GM19395 (cell line): Measurements from ENCODE around the gene ZSWIM8.
"Not testable (repeated sequence)": the region's sequence is repeated elsewhere in the genome, so short reads cannot be mapped to it uniquely, and the experiment has no call there.

Experiments
- ATAC-seq: cut with Tn5 transposase; IDR thresholded peaks from one replicate; pipeline ENCODE4 v1.9.1; 2021; ENCODE audit warnings: mild to moderate bottlenecking, moderate library complexity; ENCODE audit not compliant: unreplicated experiment

The ZSWIM8 gene

GRCh38 chr10:73785211-73785720 lies at the start of gene ZSWIM8:
ZSWIM8 (plus strand) TSS chr10:73785606; CDS start chr10:73785879, 273 bp downstream.
- peak; percentile 81 for ATAC-seq

- not testable (repeated sequence) for ATAC-seq
Measured at GRCh38 chr10:73740501-73741254, 44.7 kb upstream of the ZSWIM8 start.

- no peak for ATAC-seq
Measured at GRCh38 chr10:73742454-73742734, 43.0 kb upstream of the ZSWIM8 start.

GRCh38 chr10:73743327-73743904 lies 42.0 kb upstream of the ZSWIM8 start:
- no peak for ATAC-seq

- peak; percentile 83 for ATAC-seq
Measured at GRCh38 chr10:73743905-73744663, 41.3 kb upstream of the ZSWIM8 start, which contains the start of gene SEC24C. SEC24C (plus strand) TSS chr10:73744372; CDS start chr10:73746833, 2,461 bp downstream.

GRCh38 chr10:73744664-73744975 lies 40.8 kb upstream of the ZSWIM8 start:
- ATAC-seq, result peak; percentile 33

GRCh38 chr10:73746721-73747120 lies 38.7 kb upstream of the ZSWIM8 start:
- ATAC-seq, result no peak

GRCh38 chr10:73750819-73751218 lies 34.6 kb upstream of the ZSWIM8 start:
- ATAC-seq, result no peak

- ATAC-seq, result no peak
Measured at GRCh38 chr10:73756183-73756582, 29.2 kb upstream of the ZSWIM8 start.

GRCh38 chr10:73758704-73759511 lies 26.5 kb upstream of the ZSWIM8 start:
- no peak for ATAC-seq

GRCh38 chr10:73759512-73760115 lies 25.8 kb upstream of the ZSWIM8 start:
- ATAC-seq, result no peak

- ATAC-seq, result no peak
Measured at GRCh38 chr10:73761781-73762180, 23.6 kb upstream of the ZSWIM8 start.

GRCh38 chr10:73762915-73763314 lies 22.5 kb upstream of the ZSWIM8 start:
- ATAC-seq, result no peak

GRCh38 chr10:73763343-73763742 lies 22.1 kb upstream of the ZSWIM8 start:
- no peak for ATAC-seq

- no peak for ATAC-seq
Measured at GRCh38 chr10:73765066-73765465, 20.3 kb upstream of the ZSWIM8 start.

GRCh38 chr10:73768881-73769280 lies 16.5 kb upstream of the ZSWIM8 start:
- ATAC-seq, result no peak

- no peak for ATAC-seq
Measured at GRCh38 chr10:73769396-73769795, 16.0 kb upstream of the ZSWIM8 start.

- ATAC-seq, result peak; percentile 47
Measured at GRCh38 chr10:73771722-73772280, 13.6 kb upstream of the ZSWIM8 start.

- ATAC-seq, result peak; percentile 65
Measured at GRCh38 chr10:73772281-73773151, 12.9 kb upstream of the ZSWIM8 start.
